Frontal cortex (tissue), 4 donors: Measurements from ENCODE around the gene TNIP1. TPM values are rescaled to one million over a fixed set of nuclear protein-coding genes. Genes with fewer than 3 reads are reported as not detected.

ENCODE experiments used
- DNase-seq, 2 donors: peaks; one replicate each; pipeline ENCODE4 v3.0.0; 2012; ENCODE audit warnings: low spot score in 2 of 2
- FAIRE-seq: peaks from 2 replicates; lab custom pipeline; 2012; peaks lifted over from hg19 to GRCh38; lab: Jason Lieb, UNC
- total RNA-seq: library from RNA; depleted of rRNA; stranded (reverse); fragments of >200 nt; gene quantifications from one replicate; pipeline ENCODE4 v1.2.3, GENCODE V29; 2014
- donor health status: control.
- donor health status: control.
- donor health status: control.

TNIP1 gene
- total RNA-seq, 1 donor from 2014 or later = 15.1 TPM

GRCh38 chr5:151086192-151086869, 5.5 kb upstream of the TNIP1 start:
- FAIRE-seq = no peak

DNA sequence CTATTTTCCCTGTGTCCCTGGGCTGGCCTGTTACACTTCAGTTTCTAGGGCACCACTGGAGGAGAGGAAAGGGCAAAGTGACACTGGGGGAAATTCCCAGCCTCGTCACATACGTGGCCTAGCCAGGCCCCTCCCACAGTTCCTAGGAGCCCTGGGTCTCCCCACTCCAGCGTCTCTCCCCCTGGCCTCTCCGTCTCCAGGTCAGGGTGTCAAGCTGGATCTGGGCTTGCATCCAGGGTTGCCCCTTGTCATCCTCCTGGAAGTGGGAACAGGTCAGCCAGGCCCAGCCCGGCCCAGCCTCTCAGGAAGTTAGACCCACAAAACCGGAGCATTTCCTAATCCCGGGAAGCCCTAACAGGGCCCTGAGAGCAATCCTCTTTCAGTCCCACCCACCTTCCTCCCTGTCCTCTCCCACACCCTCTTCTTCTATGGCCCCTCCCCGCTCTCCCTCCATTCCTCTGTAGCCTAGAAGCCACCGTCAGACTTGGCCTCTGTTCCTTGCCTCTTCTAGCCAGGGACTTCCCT, 4.7 kb upstream of the TNIP1 start:
- FAIRE-seq (no peak), DNase-seq (no peak)

More at GRCh38 chr5:151086192-151086869, 5.5 kb upstream of the TNIP1 start:
- DNase-seq = no peak

- FAIRE-seq (no peak), DNase-seq (no peak)
Observed at GRCh38 chr5:151084363-151084762, 3.5 kb upstream of the TNIP1 start.

DNA sequence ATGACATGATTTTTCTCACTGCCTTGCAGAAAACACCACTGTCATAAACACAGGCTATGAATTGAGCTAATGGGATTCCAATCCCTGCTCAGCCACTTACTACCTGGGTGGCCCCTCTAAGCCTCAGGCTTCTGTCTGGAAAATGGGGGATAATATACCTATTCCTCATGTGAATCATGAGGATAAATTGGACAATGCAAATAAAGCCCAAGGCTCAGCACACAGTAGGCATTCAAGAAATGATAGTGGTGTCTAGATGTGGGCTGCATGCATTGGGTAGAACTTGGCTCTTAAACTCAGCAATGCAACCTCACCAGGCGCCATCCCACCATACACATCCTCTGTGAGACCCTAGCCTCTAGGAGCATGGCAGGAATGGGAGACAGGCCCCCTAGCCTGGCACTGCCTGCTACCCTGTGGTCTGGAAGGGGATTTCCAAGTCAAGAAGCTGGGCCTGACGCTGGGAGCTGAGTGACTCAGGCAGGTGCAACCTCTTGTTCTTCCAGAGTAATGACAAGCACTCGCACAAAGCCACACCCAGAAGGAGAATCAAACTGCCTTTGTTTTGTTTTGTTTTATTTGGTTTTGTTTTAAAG, 2.3 kb upstream of the TNIP1 start:
- FAIRE-seq (no peak), DNase-seq (no peak)

- no peak for FAIRE-seq
- no peak for DNase-seq
Observed at GRCh38 chr5:151082282-151082902, 1.6 kb upstream of the TNIP1 start.

- no peak for DNase-seq
- FAIRE-seq = no peak
Observed at GRCh38 chr5:151081431-151082281, 822 bp upstream of the TNIP1 start.

GRCh38 chr5:151079838-151080612, 809 bp downstream of the TNIP1 start:
- FAIRE-seq (no peak), DNase-seq (no peak)

GRCh38 chr5:151078490-151079262, 2.2 kb downstream of the TNIP1 start:
- no peak for FAIRE-seq

GRCh38 chr5:151077967-151078366, 2.9 kb downstream of the TNIP1 start:
- no peak for DNase-seq
- FAIRE-seq = no peak

More at GRCh38 chr5:151078490-151079262, 2.2 kb downstream of the TNIP1 start:
- DNase-seq = no peak

DNA sequence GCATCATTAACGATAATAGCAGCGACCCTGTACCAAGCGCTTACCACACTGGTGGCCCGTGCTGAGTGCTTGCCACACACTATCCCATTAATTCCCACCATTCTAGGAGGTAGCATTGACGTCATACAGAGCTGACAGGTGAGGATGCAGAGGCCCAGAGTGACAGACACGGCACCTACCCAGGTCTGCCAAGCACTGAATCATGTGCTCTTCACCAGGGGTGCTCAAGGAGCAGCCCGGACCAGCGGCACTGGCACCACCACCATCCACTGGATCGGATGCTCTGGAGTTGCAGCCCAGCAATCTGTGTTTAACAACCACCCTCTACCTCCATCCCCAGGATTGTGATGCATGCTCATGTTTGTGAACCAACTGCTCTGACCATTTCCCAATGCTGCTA, 3.4 kb downstream of the TNIP1 start:
- FAIRE-seq (no peak), DNase-seq (no peak)

GRCh38 chr5:151076616-151077015, 4.2 kb downstream of the TNIP1 start:
- no peak for DNase-seq
- FAIRE-seq = no peak

GRCh38 chr5:151075698-151076331, 5.0 kb downstream of the TNIP1 start:
- DNase-seq (no peak), FAIRE-seq (no peak)

GRCh38 chr5:151074557-151074956, 6.3 kb downstream of the TNIP1 start:
- DNase-seq = no peak
- no peak for FAIRE-seq

DNA sequence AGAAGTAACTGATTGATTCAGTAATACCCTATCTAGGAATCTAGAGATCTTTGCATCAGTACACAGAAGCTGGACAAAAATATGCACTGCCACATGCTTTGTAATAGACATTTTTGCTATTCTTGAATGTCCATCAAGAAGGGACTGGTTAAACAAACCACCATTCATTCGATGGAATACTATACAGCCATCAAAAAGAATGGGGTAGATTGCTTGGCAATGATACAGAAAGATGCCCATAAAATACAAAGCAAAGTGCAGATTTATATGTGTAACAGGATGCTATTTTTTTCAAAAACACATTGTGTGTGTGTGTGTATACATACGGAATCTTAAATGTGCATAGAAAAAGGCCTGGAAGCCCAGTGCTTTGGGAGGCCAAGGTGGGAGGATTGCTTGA, 7.6 kb downstream of the TNIP1 start:
- FAIRE-seq (no peak), DNase-seq (no peak)

- FAIRE-seq (no peak), DNase-seq (no peak)
Observed at GRCh38 chr5:151072630-151073025, 8.2 kb downstream of the TNIP1 start.

DNA sequence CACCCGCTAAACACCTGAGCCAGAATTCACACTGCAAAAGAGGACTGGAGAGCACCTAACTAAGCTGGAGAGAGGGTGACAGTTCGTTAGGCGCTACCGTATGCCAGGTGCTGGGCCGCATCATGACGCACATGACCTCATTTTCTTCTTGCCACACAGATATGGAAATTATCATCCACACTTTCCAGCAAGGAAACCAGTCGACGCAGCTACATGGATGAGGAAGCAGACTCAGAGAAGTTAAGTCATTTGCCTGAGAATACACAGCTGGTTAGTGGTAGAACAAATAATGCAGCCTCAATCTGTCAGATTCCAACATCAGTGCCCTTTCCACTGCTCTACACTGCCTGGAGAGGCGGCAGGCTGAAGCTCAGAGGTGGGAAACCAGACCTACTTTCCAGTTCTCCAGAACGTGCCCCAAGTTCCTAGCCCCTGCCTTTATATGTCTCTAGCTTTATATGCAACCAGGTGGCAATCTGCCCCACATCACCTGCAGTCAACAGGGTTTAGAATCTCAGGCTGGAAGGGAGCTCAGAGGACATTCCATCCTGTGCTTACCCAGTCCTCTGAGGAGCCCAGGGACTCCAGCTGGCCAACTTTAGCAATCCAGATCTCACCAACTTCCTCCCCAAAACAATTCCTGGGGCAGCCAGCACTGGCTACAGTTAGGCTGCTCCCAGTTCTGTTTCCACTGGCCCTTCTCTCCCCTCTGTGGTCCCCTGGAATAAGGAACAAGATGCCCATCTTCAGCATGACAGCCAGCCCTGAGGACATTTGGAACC, 8.8 kb downstream of the TNIP1 start:
- DNase-seq (no peak), FAIRE-seq (no peak)

GRCh38 chr5:151071021-151071420, 9.8 kb downstream of the TNIP1 start:
- DNase-seq (no peak), FAIRE-seq (no peak)

DNA sequence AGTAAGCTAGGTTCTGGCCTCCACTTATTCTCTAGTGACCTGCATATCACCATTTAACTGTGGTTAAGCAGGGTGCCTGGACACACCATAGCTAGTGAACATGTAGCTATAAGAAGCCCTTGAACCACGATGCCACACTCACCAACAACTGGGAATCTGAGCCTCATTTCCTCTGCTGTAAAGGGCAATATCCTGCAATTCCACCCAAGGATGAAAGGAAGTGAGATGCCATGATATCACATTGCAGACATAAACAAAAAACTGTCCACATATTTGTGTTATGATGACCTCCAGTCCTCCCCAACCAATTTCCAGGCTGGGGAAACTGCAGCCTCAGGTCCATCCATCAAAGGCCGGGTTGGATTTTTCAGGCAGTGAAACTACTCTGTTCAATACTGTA, 10.4 kb downstream of the TNIP1 start:
- DNase-seq (no peak), FAIRE-seq (no peak)
